ENCODE measurements around the gene SERPINA1. TPM values are rescaled to one million over a fixed set of nuclear protein-coding genes. Genes with fewer than 3 reads are reported as not detected.

The SERPINA1 gene
- total RNA-seq, 6 experiments from 2014 or later: 0.07 to 0.40 (median 0.17) TPM; not detected in 3

DNA sequence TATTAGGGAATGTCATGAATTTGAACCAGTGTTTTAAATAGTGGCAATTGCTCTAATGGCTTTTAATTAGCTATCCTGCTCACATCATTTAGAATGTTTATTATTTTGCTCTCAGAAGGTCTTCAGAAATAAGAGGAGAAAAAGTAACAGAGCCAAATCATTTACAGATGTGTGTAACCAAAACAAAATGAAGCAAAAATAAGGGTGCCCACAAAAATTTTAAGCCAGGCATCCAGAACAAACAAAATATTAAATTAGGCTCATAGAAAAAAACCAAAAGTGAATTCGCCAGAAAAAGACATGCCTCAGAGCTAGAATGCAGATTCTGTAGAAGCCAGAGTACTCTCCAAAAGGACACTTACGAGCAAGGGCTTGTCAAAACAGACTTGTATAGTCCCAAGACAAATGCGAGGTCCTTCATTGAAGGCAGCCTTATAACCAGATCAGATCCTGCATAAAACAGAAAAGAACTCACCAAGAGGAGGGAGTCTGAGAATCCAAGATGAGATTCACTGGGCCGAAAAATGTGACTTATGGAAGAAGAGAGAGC lies 20.2 kb upstream of the SERPINA1 start:
- no peak for TF ChIP-seq CTCF (IDR thresholded peaks at IDR 0.05)
- Mint-ChIP-seq H3K36me3 (ENCODE audit: low read depth) (peaks cover 4% of the 10 kb centered on the region; the same call in 1 of the 2 replicates), H3K27me3 (ENCODE audit: insufficient read depth) (no peaks in the 10 kb centered on the region; the same call in 1 of the 2 replicates), H3K4me3 (no peak overlapping the region), H3K9me3 (peaks cover 36% of the 10 kb centered on the region), H3K27ac (no peak overlapping the region), H3K4me1 (ENCODE audit: low read depth) (no peaks in the 10 kb centered on the region)
- DNase-seq: no peak

DNA sequence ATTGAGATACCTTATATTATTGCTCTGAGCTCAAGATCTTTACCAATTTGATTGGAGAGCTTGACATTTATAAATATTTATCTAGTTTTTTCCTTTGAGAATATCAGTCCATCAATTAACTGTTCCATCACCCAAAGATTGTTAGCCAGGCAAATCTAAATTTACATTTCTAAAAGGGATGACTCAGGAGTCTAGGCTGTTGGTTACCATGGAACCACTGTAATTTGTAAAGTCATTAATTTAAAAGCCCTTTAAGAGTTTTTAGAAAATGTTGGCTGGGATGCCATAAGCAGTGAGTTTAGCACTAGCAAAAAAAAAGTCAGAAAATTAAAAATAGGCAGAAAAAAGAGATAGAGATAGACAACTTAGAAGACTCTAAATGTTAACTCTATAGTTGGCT lies 19.5 kb upstream of the SERPINA1 start:
- DNase-seq: no peak
- no peak for TF ChIP-seq CTCF (IDR thresholded peaks at IDR 0.05)
- Mint-ChIP-seq H3K4me3 (no peak overlapping the region), H3K9me3 (peaks cover 36% of the 10 kb centered on the region), H3K4me1 (ENCODE audit: low read depth) (no peaks in the 10 kb centered on the region), H3K27ac (no peak overlapping the region), H3K36me3 (ENCODE audit: low read depth) (peaks cover 4% of the 10 kb centered on the region; the same call in 1 of the 2 replicates), H3K27me3 (ENCODE audit: insufficient read depth) (no peaks in the 10 kb centered on the region; the same call in 1 of the 2 replicates)

DNA sequence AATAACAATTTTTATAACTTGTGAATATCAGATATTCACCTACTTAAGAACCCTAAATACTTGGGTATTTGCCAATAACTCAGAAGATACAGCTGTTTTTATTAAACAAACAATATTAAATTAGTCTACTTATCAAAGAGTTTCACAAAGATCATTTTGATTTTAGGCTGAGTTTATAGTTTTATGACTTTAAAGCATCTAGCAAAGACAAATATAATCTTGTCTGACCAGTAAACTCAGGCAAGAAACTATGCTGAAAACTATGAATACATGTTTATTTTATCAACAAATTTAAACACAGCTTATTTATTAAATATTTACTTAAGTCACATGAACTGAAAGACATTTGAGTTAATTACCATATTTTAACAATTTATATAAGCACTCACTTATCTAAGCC lies 18.5 kb upstream of the SERPINA1 start:
- no peaks in the 10 kb centered on the region; the same call in 1 of the 2 replicates for H3K27me3 Mint-ChIP-seq (ENCODE audit: insufficient read depth)
- H3K4me1 Mint-ChIP-seq (ENCODE audit: low read depth): no peaks in the 10 kb centered on the region
- no peak overlapping the region for H3K4me3 Mint-ChIP-seq
- TF ChIP-seq CTCF (IDR thresholded peaks at IDR 0.05): no peak
- no peak for DNase-seq
- H3K27ac Mint-ChIP-seq: no peak overlapping the region
- peaks cover 4% of the 10 kb centered on the region; the same call in 1 of the 2 replicates for H3K36me3 Mint-ChIP-seq (ENCODE audit: low read depth)
- H3K9me3 Mint-ChIP-seq: peaks cover 31% of the 10 kb centered on the region

DNA sequence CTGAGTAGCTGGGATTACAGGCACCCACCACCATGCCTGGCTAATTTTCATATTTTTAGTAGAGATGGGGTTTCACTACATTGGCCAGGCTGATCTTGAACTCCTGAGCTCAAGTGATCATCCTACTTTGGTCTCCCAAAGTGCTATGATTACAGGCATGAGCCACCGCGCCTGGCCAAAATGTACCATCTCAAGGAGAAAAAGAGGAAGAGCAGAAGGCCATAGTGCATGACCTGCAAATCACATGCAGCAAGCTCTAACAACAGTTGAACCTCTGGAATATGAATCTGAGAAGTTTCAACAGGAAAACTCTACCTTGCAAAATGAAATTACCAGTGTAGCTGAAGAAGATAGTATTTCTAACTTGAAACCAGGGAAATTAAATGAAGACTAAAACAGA lies 17.1 kb upstream of the SERPINA1 start:
- DNase-seq: no peak
- no peak overlapping the region for H3K27ac Mint-ChIP-seq
- TF ChIP-seq CTCF (IDR thresholded peaks at IDR 0.05): no peak
- H3K36me3 Mint-ChIP-seq (ENCODE audit: low read depth): peaks cover 4% of the 10 kb centered on the region; the same call in 1 of the 2 replicates
- H3K4me1 Mint-ChIP-seq (ENCODE audit: low read depth): no peaks in the 10 kb centered on the region
- no peak overlapping the region for H3K4me3 Mint-ChIP-seq
- H3K27me3 Mint-ChIP-seq (ENCODE audit: insufficient read depth): no peaks in the 10 kb centered on the region; the same call in 1 of the 2 replicates
- H3K9me3 Mint-ChIP-seq: peaks cover 21% of the 10 kb centered on the region

- DNase-seq: no peak
- TF ChIP-seq CTCF (IDR thresholded peaks at IDR 0.05): no peak
- Mint-ChIP-seq H3K4me3 (no peak overlapping the region), H3K27me3 (ENCODE audit: insufficient read depth) (no peaks in the 10 kb centered on the region), H3K36me3 (ENCODE audit: low read depth) (peaks cover 4% of the 10 kb centered on the region; the same call in 1 of the 2 replicates), H3K4me1 (ENCODE audit: low read depth) (no peaks in the 10 kb centered on the region), H3K9me3 (peaks cover 16% of the 10 kb centered on the region), H3K27ac (no peak overlapping the region)
Measured at GRCh38 chr14:94404561-94404960, 16.2 kb upstream of the SERPINA1 start.
